ENCODE measurements around the gene ZNF468.
"Not testable (repeated sequence)": the region's sequence is repeated elsewhere in the genome, so short reads cannot be mapped to it uniquely, and the experiment has no call there.

ZNF468 gene

GRCh38 chr19:52857378-52858191, at the start of gene ZNF468:
ZNF468 (minus strand) TSS chr19:52857619; CDS start chr19:52854272, 3,347 bp downstream.
- not testable (repeated sequence) for H3K9me3 ChIP-seq (ENCODE audit: low read length); H3K4me1 ChIP-seq (ENCODE audit: insufficient read depth, low read length); H3K27me3 ChIP-seq (ENCODE audit: control insufficient read depth in 1 of 2, insufficient read depth in 2 of 2, low read length in 2 of 2); H3K36me3 ChIP-seq (ENCODE audit: insufficient read depth, low read length); H3K9ac ChIP-seq (ENCODE audit: low read length)
- H3K27ac ChIP-seq (ENCODE audit: low read depth, low read length): peak within 1 kb of the TSS; percentile 58
- peak within 1 kb of the TSS; percentile 68 to 83 for H3K4me3 ChIP-seq (ENCODE audit: low read depth in 1 of 2, low read length in 2 of 2)

GRCh38 chr19:52904052-52904780, 46.8 kb upstream of the ZNF468 start:
- not testable (repeated sequence) for H3K27ac ChIP-seq (ENCODE audit: low read depth, low read length); H3K9ac ChIP-seq (ENCODE audit: low read length)

DNA sequence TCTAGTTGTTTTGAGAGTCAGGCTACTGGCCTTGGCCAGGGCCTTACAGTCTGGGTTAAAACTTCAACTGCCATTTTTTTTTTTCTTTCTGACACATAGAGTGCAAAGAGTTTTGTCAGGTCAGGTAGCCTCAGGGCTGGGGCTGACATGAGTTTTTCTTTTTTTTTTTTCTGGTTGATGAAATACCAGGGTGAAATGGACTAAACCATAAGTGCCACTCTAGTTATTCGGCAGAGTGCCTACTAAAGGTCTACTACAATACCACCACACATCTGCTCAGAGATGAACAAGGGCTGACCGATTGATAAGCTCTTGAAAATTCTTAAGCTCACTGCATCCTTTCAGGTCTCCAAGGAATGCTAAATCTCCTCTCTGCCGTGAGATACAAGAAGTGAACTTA, 44.4 kb upstream of the ZNF468 start:
- no peak overlapping the region for H3K9ac ChIP-seq (ENCODE audit: low read length)
- no peak overlapping the region for H3K4me3 ChIP-seq (ENCODE audit: low read depth in 1 of 2, low read length in 2 of 2)
- no peaks in the 10 kb centered on the region for H3K36me3 ChIP-seq (ENCODE audit: insufficient read depth, low read length)
- H3K27ac ChIP-seq (ENCODE audit: low read depth, low read length): no peak overlapping the region
- H3K9me3 ChIP-seq (ENCODE audit: low read length): no peaks in the 10 kb centered on the region
- H3K27me3 ChIP-seq (ENCODE audit: control insufficient read depth in 1 of 2, insufficient read depth in 2 of 2, low read length in 2 of 2): no peaks in the 10 kb centered on the region
- H3K4me1 ChIP-seq (ENCODE audit: insufficient read depth, low read length): peaks cover 5% of the 10 kb centered on the region

More at GRCh38 chr19:52904052-52904780, 46.8 kb upstream of the ZNF468 start:
- H3K27me3 ChIP-seq (ENCODE audit: control insufficient read depth in 1 of 2, insufficient read depth in 2 of 2, low read length in 2 of 2); H3K9me3 ChIP-seq (ENCODE audit: low read length); H3K4me1 ChIP-seq (ENCODE audit: insufficient read depth, low read length); H3K4me3 ChIP-seq (ENCODE audit: low read depth in 1 of 2, low read length in 2 of 2); H3K36me3 ChIP-seq (ENCODE audit: insufficient read depth, low read length): not testable (repeated sequence)

DNA sequence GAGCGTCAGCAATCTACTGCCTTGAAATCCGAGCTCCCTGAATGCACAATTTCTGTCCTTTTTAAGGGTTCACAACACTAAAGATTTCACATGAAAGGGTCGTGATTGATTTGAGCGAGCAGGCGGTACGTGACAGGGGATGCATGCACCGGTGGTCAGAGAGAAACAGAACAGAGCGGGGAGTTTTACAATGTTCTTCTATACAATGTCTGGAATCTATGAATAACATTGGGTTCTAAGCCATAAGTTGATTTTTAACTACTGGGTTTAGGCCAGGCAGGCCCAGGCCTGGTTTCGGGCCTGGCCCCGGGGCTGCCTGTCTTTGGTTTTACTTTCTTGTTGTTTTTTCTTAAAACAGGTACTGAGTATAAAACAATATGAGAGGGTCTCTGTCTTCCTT, 41.2 kb upstream of the ZNF468 start:
- H3K4me1 ChIP-seq (ENCODE audit: insufficient read depth, low read length): peaks cover 11% of the 10 kb centered on the region
- H3K27ac ChIP-seq (ENCODE audit: low read depth, low read length); H3K9ac ChIP-seq (ENCODE audit: low read length); H3K27me3 ChIP-seq (ENCODE audit: control insufficient read depth in 1 of 2, insufficient read depth in 2 of 2, low read length in 2 of 2); H3K4me3 ChIP-seq (ENCODE audit: low read depth in 1 of 2, low read length in 2 of 2); H3K36me3 ChIP-seq (ENCODE audit: insufficient read depth, low read length); H3K9me3 ChIP-seq (ENCODE audit: low read length): not testable (repeated sequence)

GRCh38 chr19:52898101-52898500, 40.7 kb upstream of the ZNF468 start:
- Histone ChIP-seq H3K27ac (ENCODE audit: low read depth, low read length) (peak overlapping the region; percentile 84), H3K4me3 (ENCODE audit: low read depth in 1 of 2, low read length in 2 of 2) (peak overlapping the region; percentile 63 to 97), H3K36me3 (ENCODE audit: insufficient read depth, low read length) (no peaks in the 10 kb centered on the region), H3K9me3 (ENCODE audit: low read length) (no peaks in the 10 kb centered on the region), H3K27me3 (ENCODE audit: control insufficient read depth in 1 of 2, insufficient read depth in 2 of 2, low read length in 2 of 2) (no peaks in the 10 kb centered on the region), H3K9ac (ENCODE audit: low read length) (peak overlapping the region; percentile 12), H3K4me1 (ENCODE audit: insufficient read depth, low read length) (peaks cover 11% of the 10 kb centered on the region)

DNA sequence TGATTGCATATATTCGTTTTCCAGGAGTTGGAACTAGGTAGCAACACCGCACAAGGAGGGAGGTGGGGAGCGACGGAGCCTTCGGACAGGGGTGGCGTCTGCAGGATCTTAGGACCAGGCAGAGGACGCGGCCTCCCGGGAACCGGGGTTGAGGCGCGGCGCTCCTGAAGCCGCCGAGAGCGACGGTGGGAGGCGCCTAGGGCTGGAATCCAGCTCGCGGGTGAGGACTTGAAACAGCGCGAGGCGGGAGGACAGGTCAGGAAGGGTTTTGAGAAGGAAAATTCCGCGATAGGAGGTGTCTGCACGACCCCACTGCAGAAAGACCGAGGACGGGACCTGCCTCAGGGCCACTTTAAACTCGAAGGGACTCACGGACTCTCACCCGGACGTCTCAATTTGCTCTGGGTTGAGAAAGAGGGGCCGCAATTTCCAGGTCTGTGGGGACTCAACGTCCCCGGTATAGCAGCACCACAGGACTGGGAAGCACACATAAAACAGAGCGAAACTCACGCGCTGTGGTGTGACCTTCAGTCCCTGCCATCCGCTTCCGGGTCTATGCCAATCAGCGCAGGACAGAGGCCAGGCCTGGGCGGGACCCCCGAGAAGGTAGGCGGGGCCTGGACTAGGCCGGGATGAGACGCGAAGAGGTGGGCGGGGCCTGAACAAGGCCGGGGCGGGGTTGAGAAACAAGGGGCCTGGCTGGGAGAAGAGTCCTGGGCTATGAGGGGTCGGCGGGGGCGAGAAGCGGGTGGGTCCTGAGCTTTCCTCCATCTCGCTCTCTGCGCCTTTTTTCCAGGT, 39.9 kb upstream of the ZNF468 start, which contains the start of gene ZNF320:
Gene ZNF320, minus strand, starts transcription at position 498 of the 798 bp plus-strand sequence. CDS start 7,380 bp downstream, outside the sequence.
- no peaks in the 10 kb centered on the region for H3K36me3 ChIP-seq (ENCODE audit: insufficient read depth, low read length)
- H3K4me1 ChIP-seq (ENCODE audit: insufficient read depth, low read length): peaks cover 11% of the 10 kb centered on the region
- H3K9ac ChIP-seq (ENCODE audit: low read length): peak within 1 kb of the TSS; percentile 76
- no peaks in the 10 kb centered on the region for H3K9me3 ChIP-seq (ENCODE audit: low read length)
- peak within 1 kb of the TSS; percentile 84 for H3K27ac ChIP-seq (ENCODE audit: low read depth, low read length)
- H3K4me3 ChIP-seq (ENCODE audit: low read depth in 1 of 2, low read length in 2 of 2): peak within 1 kb of the TSS; percentile 63 to 97
- no peaks in the 10 kb centered on the region for H3K27me3 ChIP-seq (ENCODE audit: control insufficient read depth in 1 of 2, insufficient read depth in 2 of 2, low read length in 2 of 2)

GRCh38 chr19:52896431-52897137, 39.2 kb upstream of the ZNF468 start:
- H3K36me3 ChIP-seq (ENCODE audit: insufficient read depth, low read length): no peaks in the 10 kb centered on the region
- H3K27me3 ChIP-seq (ENCODE audit: control insufficient read depth in 1 of 2, insufficient read depth in 2 of 2, low read length in 2 of 2): no peaks in the 10 kb centered on the region
- H3K4me3 ChIP-seq (ENCODE audit: low read depth in 1 of 2, low read length in 2 of 2): peak overlapping the region; percentile 63 to 97
- peak overlapping the region; percentile 76 for H3K9ac ChIP-seq (ENCODE audit: low read length)
- H3K27ac ChIP-seq (ENCODE audit: low read depth, low read length): peak overlapping the region; percentile 84
- H3K9me3 ChIP-seq (ENCODE audit: low read length): no peaks in the 10 kb centered on the region
- peaks cover 11% of the 10 kb centered on the region for H3K4me1 ChIP-seq (ENCODE audit: insufficient read depth, low read length)

- Histone ChIP-seq H3K4me3 (ENCODE audit: low read depth in 1 of 2, low read length in 2 of 2) (no peak overlapping the region), H3K27ac (ENCODE audit: low read depth, low read length) (no peak overlapping the region), H3K36me3 (ENCODE audit: insufficient read depth, low read length) (peaks cover 10% of the 10 kb centered on the region), H3K9ac (ENCODE audit: low read length) (no peak overlapping the region), H3K9me3 (ENCODE audit: low read length) (no peaks in the 10 kb centered on the region), H3K27me3 (ENCODE audit: control insufficient read depth in 1 of 2, insufficient read depth in 2 of 2, low read length in 2 of 2) (no peaks in the 10 kb centered on the region), H3K4me1 (ENCODE audit: insufficient read depth, low read length) (peaks cover under 1% of the 10 kb centered on the region)
Observed at GRCh38 chr19:52891336-52891735, 33.9 kb upstream of the ZNF468 start.

- H3K4me3 ChIP-seq (ENCODE audit: low read depth in 1 of 2, low read length in 2 of 2): no peak overlapping the region
- no peaks in the 10 kb centered on the region for H3K27me3 ChIP-seq (ENCODE audit: control insufficient read depth in 1 of 2, insufficient read depth in 2 of 2, low read length in 2 of 2)
- H3K27ac ChIP-seq (ENCODE audit: low read depth, low read length): no peak overlapping the region
- no peaks in the 10 kb centered on the region for H3K4me1 ChIP-seq (ENCODE audit: insufficient read depth, low read length)
- no peaks in the 10 kb centered on the region for H3K9me3 ChIP-seq (ENCODE audit: low read length)
- no peak overlapping the region for H3K9ac ChIP-seq (ENCODE audit: low read length)
- peaks cover 15% of the 10 kb centered on the region for H3K36me3 ChIP-seq (ENCODE audit: insufficient read depth, low read length)
Observed at GRCh38 chr19:52889931-52890330, 32.5 kb upstream of the ZNF468 start.

GRCh38 chr19:52889076-52889475, 31.7 kb upstream of the ZNF468 start:
- Histone ChIP-seq H3K27me3 (ENCODE audit: control insufficient read depth in 1 of 2, insufficient read depth in 2 of 2, low read length in 2 of 2) (no peaks in the 10 kb centered on the region), H3K4me1 (ENCODE audit: insufficient read depth, low read length) (no peaks in the 10 kb centered on the region), H3K36me3 (ENCODE audit: insufficient read depth, low read length) (peaks cover 24% of the 10 kb centered on the region)

More at GRCh38 chr19:52889076-52889475, 31.7 kb upstream of the ZNF468 start:
- Histone ChIP-seq H3K27ac (ENCODE audit: low read depth, low read length) (no peak overlapping the region), H3K9me3 (ENCODE audit: low read length) (no peaks in the 10 kb centered on the region), H3K9ac (ENCODE audit: low read length) (no peak overlapping the region), H3K4me3 (ENCODE audit: low read depth in 1 of 2, low read length in 2 of 2) (no peak overlapping the region)
